Endothelial cell (in vitro differentiated cells): ENCODE measurements around the gene MRTFB. TPM values are rescaled to one million over a fixed set of nuclear protein-coding genes. Genes with fewer than 3 reads are reported as not detected.

ENCODE experiments used
- DNase-seq: peaks from one replicate; pipeline ENCODE4 v3.0.0; 2021; ENCODE audit warnings: low spot score
- H3K27ac Mint-ChIP-seq: one replicate; pipeline ENCODE4 v1.8.0; 2021; ENCODE audit warnings: mixed read lengths, inconsistent platforms; ENCODE audit not compliant: unreplicated experiment
- H3K27me3 Mint-ChIP-seq: one replicate; pipeline ENCODE4 v1.8.0; 2021; ENCODE audit warnings: mild to moderate bottlenecking, moderate library complexity, mixed read lengths, inconsistent platforms; ENCODE audit not compliant: unreplicated experiment
- H3K36me3 Mint-ChIP-seq: one replicate; pipeline ENCODE4 v1.8.0; 2021; ENCODE audit warnings: mild to moderate bottlenecking, low read depth, mixed read lengths, inconsistent platforms; ENCODE audit not compliant: unreplicated experiment
- H3K4me1 Mint-ChIP-seq: one replicate; pipeline ENCODE4 v1.8.0; 2021; ENCODE audit warnings: mild to moderate bottlenecking, mixed read lengths, inconsistent platforms; ENCODE audit not compliant: unreplicated experiment
- H3K4me3 Mint-ChIP-seq: one replicate; pipeline ENCODE4 v1.8.0; 2021; ENCODE audit warnings: mild to moderate bottlenecking, mixed read lengths, inconsistent platforms; ENCODE audit not compliant: unreplicated experiment
- H3K9me3 Mint-ChIP-seq: one replicate; pipeline ENCODE4 v1.8.0; 2021; ENCODE audit warnings: mixed read lengths, inconsistent platforms; ENCODE audit not compliant: unreplicated experiment
- total RNA-seq: library from RNA; stranded (reverse); fragmentation: NEBNext Ultra II Directional; extraction: Animal tissue kit (Norgen Biotek cat#: 25700); gene quantifications from one replicate; pipeline ENCODE4 v1.2.1, GENCODE V29; 2021; ENCODE audit not compliant: unreplicated experiment
- TF ChIP-seq, protein P1 (sequence below): fragments of 200-600 bp; sonication (generic); IDR thresholded peaks from one replicate; pipeline ENCODE4 v1.5.0; 2021; ENCODE audit warnings: antibody characterized with exemption; ENCODE audit not compliant: unreplicated experiment

MRTFB gene
- total RNA-seq, 1 donor from 2014 or later: 51.3 TPM

DNA sequence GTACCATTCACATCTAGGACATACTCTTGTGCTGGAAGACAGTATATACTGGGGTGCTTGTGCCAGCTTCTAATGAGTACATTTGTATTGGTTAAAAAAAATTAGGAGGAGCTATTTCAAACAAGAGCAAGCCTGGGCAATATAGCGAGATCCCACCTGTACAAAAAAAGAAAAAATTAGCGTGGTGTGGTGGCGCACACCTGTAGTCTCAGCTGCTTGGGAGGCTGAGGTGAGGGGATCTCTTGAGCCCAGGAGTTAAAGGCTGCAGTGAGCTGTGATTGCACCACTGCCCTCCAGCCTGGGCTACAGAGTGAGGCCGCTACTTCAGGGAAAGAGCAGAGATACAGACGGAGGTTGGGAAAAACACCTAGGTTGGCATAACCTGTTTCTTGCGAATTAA is 1.2 kb downstream of the MRTFB start:
- no peaks in the 10 kb centered on the region for H3K9me3 Mint-ChIP-seq
- H3K27me3 Mint-ChIP-seq: peaks cover 6% of the 10 kb centered on the region
- H3K27ac Mint-ChIP-seq: peak overlapping the region; percentile 63
- H3K4me3 Mint-ChIP-seq: peak overlapping the region; percentile 94
- no peak for DNase-seq
- H3K4me1 Mint-ChIP-seq: peaks cover 16% of the 10 kb centered on the region
- TF ChIP-seq, protein P1, sequence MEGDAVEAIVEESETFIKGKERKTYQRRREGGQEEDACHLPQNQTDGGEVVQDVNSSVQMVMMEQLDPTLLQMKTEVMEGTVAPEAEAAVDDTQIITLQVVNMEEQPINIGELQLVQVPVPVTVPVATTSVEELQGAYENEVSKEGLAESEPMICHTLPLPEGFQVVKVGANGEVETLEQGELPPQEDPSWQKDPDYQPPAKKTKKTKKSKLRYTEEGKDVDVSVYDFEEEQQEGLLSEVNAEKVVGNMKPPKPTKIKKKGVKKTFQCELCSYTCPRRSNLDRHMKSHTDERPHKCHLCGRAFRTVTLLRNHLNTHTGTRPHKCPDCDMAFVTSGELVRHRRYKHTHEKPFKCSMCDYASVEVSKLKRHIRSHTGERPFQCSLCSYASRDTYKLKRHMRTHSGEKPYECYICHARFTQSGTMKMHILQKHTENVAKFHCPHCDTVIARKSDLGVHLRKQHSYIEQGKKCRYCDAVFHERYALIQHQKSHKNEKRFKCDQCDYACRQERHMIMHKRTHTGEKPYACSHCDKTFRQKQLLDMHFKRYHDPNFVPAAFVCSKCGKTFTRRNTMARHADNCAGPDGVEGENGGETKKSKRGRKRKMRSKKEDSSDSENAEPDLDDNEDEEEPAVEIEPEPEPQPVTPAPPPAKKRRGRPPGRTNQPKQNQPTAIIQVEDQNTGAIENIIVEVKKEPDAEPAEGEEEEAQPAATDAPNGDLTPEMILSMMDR: no peak
- no peaks in the 10 kb centered on the region for H3K36me3 Mint-ChIP-seq

DNA sequence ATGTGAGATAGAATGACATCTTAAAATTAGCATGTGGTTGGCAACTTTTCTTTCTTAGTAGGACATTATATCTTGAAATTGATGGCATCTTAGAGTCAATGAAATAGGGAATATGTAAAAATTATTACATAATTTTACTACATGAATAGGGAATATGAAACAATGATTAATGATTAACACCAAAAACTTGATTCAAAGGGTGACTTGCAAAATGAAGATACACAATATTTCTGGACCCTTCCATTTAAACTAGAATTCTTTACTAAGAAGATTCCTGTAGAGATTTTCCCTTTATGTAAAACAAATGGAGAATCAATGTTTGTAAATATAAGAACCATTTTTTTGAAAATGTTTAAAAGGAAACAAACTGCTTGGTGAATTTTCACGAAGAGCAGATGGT is 3.4 kb downstream of the MRTFB start:
- no peak overlapping the region for H3K4me3 Mint-ChIP-seq
- no peaks in the 10 kb centered on the region for H3K9me3 Mint-ChIP-seq
- H3K4me1 Mint-ChIP-seq: peaks cover 16% of the 10 kb centered on the region
- DNase-seq: no peak
- H3K36me3 Mint-ChIP-seq: no peaks in the 10 kb centered on the region
- no peak overlapping the region for H3K27ac Mint-ChIP-seq
- TF ChIP-seq, protein P1: no peak
- H3K27me3 Mint-ChIP-seq: peaks cover 6% of the 10 kb centered on the region

DNA sequence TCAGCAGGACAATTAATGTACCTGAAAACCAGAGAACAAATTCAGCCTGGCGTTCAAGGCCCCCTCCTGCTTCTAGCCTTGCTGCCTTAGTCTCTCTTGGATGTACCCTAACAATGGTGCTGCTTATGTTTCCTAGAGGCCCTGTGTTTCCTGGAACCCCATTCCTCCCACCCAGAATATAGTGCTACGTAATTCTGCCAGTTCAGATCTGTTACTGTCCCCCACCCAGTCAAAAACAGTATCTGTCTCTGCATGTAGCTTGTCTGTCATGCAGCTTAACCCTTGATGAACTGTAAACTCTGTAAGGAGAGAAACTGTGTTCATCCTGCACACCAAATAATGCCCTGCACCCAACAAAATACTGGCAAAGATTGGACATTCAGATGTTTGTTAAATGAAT is 6.8 kb downstream of the MRTFB start:
- no peaks in the 10 kb centered on the region for H3K9me3 Mint-ChIP-seq
- H3K4me3 Mint-ChIP-seq: no peak overlapping the region
- TF ChIP-seq, protein P1: no peak
- H3K4me1 Mint-ChIP-seq: peaks cover 3% of the 10 kb centered on the region
- no peaks in the 10 kb centered on the region for H3K27me3 Mint-ChIP-seq
- peaks cover 3% of the 10 kb centered on the region for H3K36me3 Mint-ChIP-seq
- no peak overlapping the region for H3K27ac Mint-ChIP-seq
- DNase-seq: no peak

DNA sequence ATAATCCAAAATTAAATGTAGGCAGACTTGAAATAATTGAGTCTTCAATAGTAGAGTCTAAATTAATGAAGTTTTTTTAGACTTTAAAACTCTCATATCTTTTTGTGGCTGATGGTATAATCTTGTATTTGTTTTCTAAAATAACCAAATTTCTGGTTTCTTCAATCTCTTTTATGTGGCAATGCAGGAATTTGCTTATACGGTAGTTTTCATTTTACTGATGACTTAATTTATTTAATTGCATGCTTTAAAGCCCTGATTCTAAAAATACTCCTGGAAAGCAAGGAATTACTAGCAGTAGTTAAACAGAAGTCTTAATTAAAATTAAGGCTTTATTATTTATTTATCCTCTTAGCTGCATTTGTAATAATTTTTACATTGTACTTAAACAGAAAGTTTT is 15.4 kb downstream of the MRTFB start:
- TF ChIP-seq, protein P1: no peak
- Mint-ChIP-seq H3K27ac (no peak overlapping the region), H3K27me3 (peaks cover 4% of the 10 kb centered on the region), H3K36me3 (peaks cover 13% of the 10 kb centered on the region), H3K4me1 (peaks cover 24% of the 10 kb centered on the region), H3K4me3 (no peak overlapping the region), H3K9me3 (no peaks in the 10 kb centered on the region)
- DNase-seq: no peak

DNA sequence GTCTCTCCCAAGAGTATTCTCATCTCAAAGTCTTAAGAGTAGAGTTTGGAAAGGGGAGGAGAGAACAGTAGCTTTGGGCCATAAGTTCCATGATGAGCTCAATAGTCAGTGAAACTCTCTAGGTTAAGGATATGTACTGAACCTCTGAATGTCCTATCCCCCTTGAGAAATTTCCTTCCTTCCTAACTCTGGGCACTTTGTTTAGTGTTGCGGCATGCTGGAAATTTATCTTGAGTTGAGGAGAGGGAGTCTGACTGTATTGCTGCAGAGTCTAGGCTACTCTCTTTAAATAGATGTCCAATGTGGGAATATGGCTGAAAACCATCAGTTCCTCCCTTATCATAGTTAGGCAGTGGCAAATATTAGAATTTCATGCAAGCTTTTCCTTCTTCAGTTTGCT is 16.1 kb downstream of the MRTFB start:
- Mint-ChIP-seq H3K36me3 (peaks cover 13% of the 10 kb centered on the region), H3K4me3 (no peak overlapping the region), H3K27me3 (peaks cover 4% of the 10 kb centered on the region), H3K9me3 (no peaks in the 10 kb centered on the region), H3K4me1 (peaks cover 24% of the 10 kb centered on the region), H3K27ac (no peak overlapping the region)
- DNase-seq: no peak
- TF ChIP-seq, protein P1: no peak
